GM23248 (cell line): ENCODE measurements around the gene TDRD5.

Experiments used
- EZH2 ChIP-seq: fragments of 200-600 bp; sonication (generic); IDR thresholded peaks from 2 replicates; pipeline ENCODE4 v1.6.1; 2018; ENCODE audit warnings: antibody characterized with exemption, mild to moderate bottlenecking; ENCODE audit not compliant: insufficient read depth, poor library complexity, severe bottlenecking
- EZH2phosphoT487 ChIP-seq: fragments of 200-600 bp; sonication (generic); IDR thresholded peaks from 2 replicates; pipeline ENCODE4 v1.6.1; 2018; ENCODE audit warnings: antibody characterized with exemption, moderate library complexity, mild to moderate bottlenecking, low read depth; ENCODE audit not compliant: insufficient read depth

GRCh38 chr1:179714623-179715022 is 123.0 kb downstream of the TDRD5 start:
- TF ChIP-seq EZH2phosphoT487, result no peak
- TF ChIP-seq EZH2, result no peak
